Activated CD4-positive, alpha-beta T cell treated with anti-CD3 and anti-CD28 coated beads, Interleukin-2, amount 10 ng/mL, durations not matched to agents 7 days and 5 days (primary cell): ENCODE data around the gene EMC9. TPM values are rescaled to one million over a fixed set of nuclear protein-coding genes. Genes with fewer than 3 reads are reported as not detected.

Experiments
- CTCF ChIA-PET: fragments of 350-600 bp; sonication (Branson Sonifier 250); formaldehyde crosslinking; loops from one replicate; lab custom pipeline; 2021; ENCODE audit warnings: antibody characterized with exemption; lab: Charles Lee
- POLR2A ChIA-PET: fragments of 350-600 bp; sonication (Branson Sonifier 250); formaldehyde crosslinking; loops from one replicate; lab custom pipeline; 2021; ENCODE audit warnings: antibody characterized with exemption; lab: Charles Lee
- DNase-seq: peaks from one replicate; pipeline ENCODE4 v3.0.0-alpha.2; 2020
- H3K27ac Mint-ChIP-seq: one replicate; pipeline ENCODE4 v1.8.0; 2021; ENCODE audit warnings: mild to moderate bottlenecking, moderate library complexity, mixed read lengths
- H3K27me3 Mint-ChIP-seq: one replicate; pipeline ENCODE4 v1.8.0; 2021; ENCODE audit warnings: mixed read lengths
- H3K36me3 Mint-ChIP-seq: one replicate; pipeline ENCODE4 v1.8.0; 2021; ENCODE audit warnings: low read depth, mixed read lengths
- H3K4me1 Mint-ChIP-seq: one replicate; pipeline ENCODE4 v1.8.0; 2021; ENCODE audit warnings: mixed read lengths
- H3K4me3 Mint-ChIP-seq: one replicate; pipeline ENCODE4 v1.8.0; 2021; ENCODE audit warnings: mild to moderate bottlenecking, moderate library complexity, mixed read lengths
- H3K9me3 Mint-ChIP-seq: one replicate; pipeline ENCODE4 v1.8.0; 2021; ENCODE audit warnings: mixed read lengths
- total RNA-seq, 2 experiments: library from RNA; stranded (reverse); gene quantifications; one replicate each; pipeline ENCODE4 v1.2.3, GENCODE V29; 2021

Gene EMC9
- total RNA-seq, 2 experiments from 2014 or later, result 37.1 to 41.0 TPM

DNA sequence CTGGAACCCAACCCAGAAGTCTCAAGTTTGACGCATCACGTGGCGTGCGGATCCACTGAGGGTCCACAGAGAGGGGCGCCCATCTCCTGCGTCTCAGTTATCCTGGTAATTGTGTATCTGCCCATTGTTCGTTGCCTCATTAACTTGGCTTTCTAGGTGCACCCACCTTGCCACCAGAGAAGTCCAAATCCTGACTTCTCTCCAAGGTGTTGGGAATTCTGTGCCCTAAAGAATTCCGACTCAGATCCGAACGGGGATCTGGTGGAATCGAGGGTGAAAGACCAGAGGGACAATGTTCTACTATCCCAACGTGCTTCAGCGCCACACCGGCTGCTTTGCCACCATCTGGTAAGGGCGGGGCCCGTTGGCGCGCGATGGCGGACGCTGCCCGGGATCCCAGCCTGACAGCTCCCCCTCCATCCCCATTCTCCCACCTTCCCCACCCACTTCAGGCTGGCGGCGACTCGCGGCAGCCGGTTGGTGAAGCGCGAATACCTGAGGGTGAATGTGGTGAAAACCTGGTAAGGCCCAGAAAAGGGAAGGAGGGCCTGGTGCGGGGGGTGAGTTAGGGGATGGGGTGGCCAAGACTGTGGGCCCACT is 31.0 kb upstream of the EMC9 start:
- Mint-ChIP-seq H3K4me3 (peak overlapping the region; percentile 69), H3K4me1 (peaks cover 49% of the 10 kb centered on the region), H3K9me3 (no peaks in the 10 kb centered on the region), H3K27ac (no peak overlapping the region), H3K27me3 (no peaks in the 10 kb centered on the region), H3K36me3 (peaks cover 51% of the 10 kb centered on the region)
- no peak for DNase-seq
- ChIA-PET CTCF (interaction anchor here (6.2 kb wide), 1 partner anchor 10 kb away, joined by 49 read pairs; the partner anchor contains the start of gene IRF9), POLR2A (no interaction called here)

DNA sequence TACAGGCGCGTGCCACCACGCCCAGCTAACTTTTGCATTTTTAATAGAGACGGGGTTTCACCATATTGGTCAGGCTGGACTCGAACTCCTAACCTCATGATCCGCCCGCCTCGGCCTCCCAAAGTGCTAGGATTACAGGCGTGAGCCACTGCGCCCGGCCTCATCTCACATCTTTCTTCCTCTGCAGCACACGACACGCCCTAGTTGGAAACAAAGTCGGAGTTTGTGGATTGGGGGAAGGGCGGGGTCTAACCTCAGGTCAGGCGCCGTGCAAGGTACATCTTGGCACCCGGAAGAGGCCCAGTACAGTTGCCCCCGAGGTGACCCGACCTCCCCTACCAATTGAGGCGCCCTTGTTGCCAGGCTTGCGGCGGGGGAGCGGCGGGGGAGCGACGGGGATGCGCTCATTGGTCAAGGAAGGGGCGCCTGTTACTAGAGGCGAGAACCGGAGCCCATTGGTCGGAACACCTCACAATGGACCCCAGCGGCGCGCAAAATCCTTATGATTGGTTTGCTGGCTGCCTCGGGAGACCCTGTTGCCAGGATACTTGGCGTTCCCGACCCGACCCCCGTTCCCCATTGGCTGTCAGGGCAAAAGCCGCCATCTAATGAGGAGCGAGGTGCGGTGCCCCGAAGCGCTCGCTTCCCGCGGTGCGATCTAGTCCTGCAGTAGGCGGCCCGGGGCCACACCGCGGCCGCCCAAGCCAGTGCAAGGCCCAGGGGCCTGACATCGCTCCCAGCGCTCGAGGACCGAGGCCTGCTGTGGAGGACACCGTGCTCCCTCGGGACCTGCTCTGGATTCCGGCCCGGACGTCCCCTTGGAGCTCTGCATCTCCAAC is 30.2 kb upstream of the EMC9 start, which contains the start of gene REC8:
Gene REC8, plus strand, starts transcription at position 659 of the 839 bp plus-strand sequence. CDS start 473 bp downstream, outside the sequence.
- peaks cover 53% of the 10 kb centered on the region for H3K36me3 Mint-ChIP-seq

DNA sequence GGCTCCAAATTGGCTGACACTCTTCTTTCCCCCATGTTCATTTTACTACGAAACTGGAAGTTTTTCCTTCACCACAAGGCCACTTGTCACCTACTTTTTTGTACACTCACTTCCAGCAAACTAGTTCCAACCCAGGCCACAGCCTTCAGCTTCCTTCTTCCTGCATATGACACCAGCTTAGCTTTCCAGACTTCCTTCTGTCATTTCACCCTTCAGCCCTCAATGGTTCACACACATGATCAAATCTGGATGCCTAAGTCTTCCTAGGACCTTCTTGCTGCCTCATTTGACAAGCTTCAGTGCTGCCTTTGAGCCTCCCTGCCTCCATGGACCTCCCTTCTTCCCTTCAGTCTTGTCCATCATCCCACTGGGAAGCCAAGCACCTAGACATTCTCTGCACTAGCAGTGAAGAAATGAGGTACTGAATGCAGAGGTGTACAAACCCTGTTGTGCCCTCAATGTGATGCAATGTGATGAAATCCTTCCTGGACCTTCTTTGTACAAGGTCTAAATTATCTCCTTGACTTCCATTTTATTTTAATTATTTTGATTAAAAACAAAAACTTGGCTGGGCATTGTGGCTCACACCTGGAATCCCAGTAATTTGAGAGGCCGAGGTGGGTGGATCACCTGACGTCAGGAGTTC is 26.2 kb upstream of the EMC9 start:
- POLR2A ChIA-PET, result interaction anchor here (0.6 kb wide), 1 partner anchor 28 kb away, joined by 3 read pairs; the partner anchor contains the start of gene TM9SF1
- Mint-ChIP-seq H3K36me3 (peaks cover 74% of the 10 kb centered on the region), H3K4me3 (no peak overlapping the region), H3K27ac (peak overlapping the region; percentile 70), H3K9me3 (no peaks in the 10 kb centered on the region), H3K27me3 (no peaks in the 10 kb centered on the region), H3K4me1 (peaks cover 77% of the 10 kb centered on the region)
- CTCF ChIA-PET, result interaction anchor here (1.6 kb wide), 1 partner anchor 13 kb away, joined by 5 read pairs; no protein-coding TSS in a partner anchor
- DNase-seq, result no peak

More for the DNA sequence above, 30.2 kb upstream of the EMC9 start, which contains the start of gene REC8:
- Mint-ChIP-seq H3K27ac (peak within 1 kb of the TSS; percentile 86), H3K4me3 (peak within 1 kb of the TSS; percentile 69), H3K9me3 (no peaks in the 10 kb centered on the region), H3K4me1 (peaks cover 55% of the 10 kb centered on the region), H3K27me3 (no peaks in the 10 kb centered on the region)
- DNase-seq, result peak; percentile 67
- ChIA-PET POLR2A (interaction anchor here (0.6 kb wide), 1 partner anchor 9 kb away, joined by 3 read pairs; no protein-coding TSS in a partner anchor), CTCF (interaction anchor here (0.6 to 6.2 kb wide), 6 partner anchors 9 to 870 kb away, joined by 3 to 49 read pairs (median 8); partner anchors contain the start of genes EMC9, IPO4 and IRF9)

DNA sequence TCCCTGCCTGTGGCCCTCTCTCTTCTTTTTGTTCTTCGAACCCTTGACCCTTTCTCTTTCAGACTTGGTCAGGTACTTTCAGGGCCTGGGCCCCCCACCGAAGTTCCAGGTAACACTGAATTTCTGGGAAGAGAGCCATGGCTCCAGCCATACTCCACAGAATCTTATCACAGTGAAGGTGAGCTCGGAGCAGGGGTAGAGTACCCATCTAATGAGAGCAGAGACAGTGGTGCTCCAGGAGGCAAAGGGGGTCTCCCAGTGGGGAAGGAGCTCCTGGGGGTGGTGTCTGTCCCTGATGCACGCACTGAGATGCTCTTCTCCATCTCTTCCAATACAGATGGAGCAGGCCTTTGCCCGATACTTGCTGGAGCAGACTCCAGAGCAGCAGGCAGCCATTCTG is 24.4 kb upstream of the EMC9 start:
- H3K36me3 Mint-ChIP-seq, result peaks cover 82% of the 10 kb centered on the region
- ChIA-PET POLR2A (no interaction called here), CTCF (interaction anchor here (0.6 to 6.2 kb wide), 2 partner anchors 9 to 61 kb away, joined by 4 to 49 read pairs; no protein-coding TSS in a partner anchor)
- H3K9me3 Mint-ChIP-seq, result no peaks in the 10 kb centered on the region
- peaks cover 71% of the 10 kb centered on the region for H3K4me1 Mint-ChIP-seq
- no peak for DNase-seq
- no peak overlapping the region for H3K4me3 Mint-ChIP-seq
- H3K27me3 Mint-ChIP-seq, result no peaks in the 10 kb centered on the region
- no peak overlapping the region for H3K27ac Mint-ChIP-seq

DNA sequence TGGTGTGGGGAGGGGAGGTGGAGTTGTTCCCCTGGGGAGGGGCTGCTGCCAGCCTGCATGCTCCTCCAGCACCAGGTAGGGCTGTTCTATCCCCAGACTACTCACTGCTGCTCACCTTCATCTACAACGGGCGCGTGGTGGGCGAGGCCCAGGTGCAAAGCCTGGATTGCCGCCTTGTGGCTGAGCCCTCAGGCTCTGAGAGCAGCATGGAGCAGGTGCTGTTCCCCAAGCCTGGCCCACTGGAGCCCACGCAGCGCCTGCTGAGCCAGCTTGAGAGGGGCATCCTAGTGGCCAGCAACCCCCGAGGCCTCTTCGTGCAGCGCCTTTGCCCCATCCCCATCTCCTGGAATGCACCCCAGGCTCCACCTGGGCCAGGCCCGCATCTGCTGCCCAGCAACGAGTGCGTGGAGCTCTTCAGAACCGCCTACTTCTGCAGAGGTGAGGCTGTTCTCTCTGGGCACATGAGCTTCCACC is 23.2 kb upstream of the EMC9 start:
- Mint-ChIP-seq H3K27me3 (no peaks in the 10 kb centered on the region), H3K36me3 (peaks cover 84% of the 10 kb centered on the region), H3K27ac (peak overlapping the region; percentile 61), H3K9me3 (no peaks in the 10 kb centered on the region), H3K4me1 (peaks cover 75% of the 10 kb centered on the region), H3K4me3 (peak overlapping the region; percentile 5)
- CTCF ChIA-PET, result interaction anchor here (6.2 kb wide), 1 partner anchor 10 kb away, joined by 49 read pairs; no protein-coding TSS in a partner anchor
- DNase-seq, result no peak
- POLR2A ChIA-PET, result no interaction called here

DNA sequence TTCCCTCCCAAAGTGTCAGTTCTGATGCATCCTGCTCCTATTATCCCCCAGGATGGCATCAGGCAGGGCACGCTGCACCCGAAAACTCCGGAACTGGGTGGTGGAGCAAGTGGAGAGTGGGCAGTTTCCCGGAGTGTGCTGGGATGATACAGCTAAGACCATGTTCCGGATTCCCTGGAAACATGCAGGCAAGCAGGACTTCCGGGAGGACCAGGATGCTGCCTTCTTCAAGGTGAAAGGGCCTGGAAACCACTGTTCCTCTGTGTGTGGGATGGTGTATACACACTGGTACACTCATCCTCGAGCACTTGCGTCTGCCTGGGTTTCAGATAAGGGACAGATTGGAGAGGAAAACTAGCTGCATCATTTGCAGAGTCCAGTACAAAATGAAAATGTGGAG is 20.7 kb upstream of the EMC9 start:
- Mint-ChIP-seq H3K36me3 (peaks cover 87% of the 10 kb centered on the region), H3K27ac (peak overlapping the region; percentile 100), H3K9me3 (no peaks in the 10 kb centered on the region), H3K27me3 (no peaks in the 10 kb centered on the region), H3K4me1 (peaks cover 65% of the 10 kb centered on the region), H3K4me3 (peak overlapping the region; percentile 93)
- no peak for DNase-seq
- ChIA-PET POLR2A (interaction anchor here (0.7 to 3.4 kb wide), 4 partner anchors 15 to 80 kb away, joined by 5 to 25 read pairs (median 9); partner anchors contain the start of genes DCAF11, NRL, PSME2 and RNF31), CTCF (interaction anchor here (1.0 to 6.2 kb wide), 21 partner anchors 11 to 155 kb away, joined by 3 to 69 read pairs (median 12); partner anchors contain the start of genes CHMP4A, DCAF11, EMC9 and IPO4)

DNA sequence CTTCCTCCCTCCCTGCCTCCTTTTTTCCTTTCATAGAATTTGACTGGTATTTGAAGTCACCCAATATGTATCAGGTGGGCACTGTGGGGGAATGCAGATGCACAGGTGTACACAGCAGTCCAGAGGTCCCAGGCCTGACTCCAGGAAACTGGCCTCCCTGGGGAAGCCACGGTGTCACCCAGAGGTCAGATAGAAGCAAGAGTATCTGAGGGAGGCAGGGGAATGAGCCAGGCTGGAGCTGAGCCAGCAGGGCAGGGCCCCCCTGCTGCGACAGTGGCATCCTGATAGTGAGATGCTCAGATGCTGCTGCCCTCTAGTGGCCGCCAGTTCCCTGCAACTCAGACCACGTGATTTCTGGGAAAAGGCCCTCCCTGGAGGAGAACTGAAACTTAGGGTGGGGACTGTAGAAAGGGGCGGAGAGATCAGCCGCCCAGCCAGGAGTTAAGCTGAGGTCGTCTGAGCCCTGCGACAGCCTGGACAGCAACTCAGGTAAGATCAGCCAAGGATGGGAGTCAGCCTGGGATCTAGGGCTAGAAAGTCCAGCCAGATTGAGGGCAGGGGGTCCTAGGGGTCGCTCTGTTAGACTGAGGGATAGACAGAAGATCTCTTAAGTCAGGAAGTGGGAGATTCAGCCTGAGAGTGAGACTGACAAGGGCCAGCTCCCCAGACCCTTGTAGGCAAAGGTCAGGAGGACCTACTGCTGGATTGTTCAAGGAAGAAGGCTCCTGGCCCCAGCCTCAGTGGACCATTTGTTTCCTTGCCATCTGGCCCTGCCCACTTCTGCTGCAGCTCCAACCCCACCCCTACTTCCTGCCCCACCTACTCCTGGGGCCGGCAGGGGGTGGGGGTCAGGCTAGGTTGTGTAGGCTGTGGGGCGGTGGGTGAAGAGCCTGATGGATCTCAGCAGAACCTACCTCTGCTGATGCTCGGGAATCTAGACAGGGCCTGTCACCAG is 19.7 kb upstream of the EMC9 start, which contains the start of gene IRF9:
Gene IRF9, plus strand, starts transcription at position 416 of the 955 bp plus-strand sequence. CDS start 880 bp downstream, outside the sequence.
- H3K36me3 Mint-ChIP-seq, result peaks cover 85% of the 10 kb centered on the region

GRCh38 chr14:24160499-24160849 is 19.1 kb upstream of the EMC9 start:
- H3K27ac Mint-ChIP-seq, result peak overlapping the region; percentile 100
- ChIA-PET POLR2A (interaction anchor here (1.3 to 3.4 kb wide), 5 partner anchors 13 to 82 kb away, joined by 5 to 25 read pairs (median 6); partner anchors contain the start of genes DCAF11, EMC9, NRL and PSME1), CTCF (interaction anchor here (0.9 to 6.2 kb wide), 36 partner anchors 9 to 265 kb away, joined by 3 to 69 read pairs (median 7); partner anchors contain the start of genes CARMIL3, CHMP4A, CIDEB and DCAF11)
- H3K4me1 Mint-ChIP-seq, result peaks cover 54% of the 10 kb centered on the region
- H3K27me3 Mint-ChIP-seq, result no peaks in the 10 kb centered on the region
- no peak for DNase-seq
- peak overlapping the region; percentile 93 for H3K4me3 Mint-ChIP-seq
- peaks cover 84% of the 10 kb centered on the region for H3K36me3 Mint-ChIP-seq
- no peaks in the 10 kb centered on the region for H3K9me3 Mint-ChIP-seq

More for the DNA sequence above, 19.7 kb upstream of the EMC9 start, which contains the start of gene IRF9:
- peaks cover 58% of the 10 kb centered on the region for H3K4me1 Mint-ChIP-seq
- DNase-seq, result peak; percentile 98
- no peaks in the 10 kb centered on the region for H3K9me3 Mint-ChIP-seq
- peak within 1 kb of the TSS; percentile 100 for H3K27ac Mint-ChIP-seq
- H3K4me3 Mint-ChIP-seq, result peak within 1 kb of the TSS; percentile 93
- no peaks in the 10 kb centered on the region for H3K27me3 Mint-ChIP-seq
- POLR2A ChIA-PET, result interaction anchor here (1.1 to 3.4 kb wide), 6 partner anchors 14 to 81 kb away, joined by 4 to 25 read pairs (median 6); partner anchors contain the start of genes DCAF11, EMC9, NRL and PSME1
- CTCF ChIA-PET, result interaction anchor here (0.7 to 6.2 kb wide), 41 partner anchors 9 to 265 kb away, joined by 3 to 69 read pairs (median 6); partner anchors contain the start of genes CARMIL3, CHMP4A, CIDEB and DCAF11

- no peak for DNase-seq
- Mint-ChIP-seq H3K9me3 (no peaks in the 10 kb centered on the region), H3K36me3 (peaks cover 84% of the 10 kb centered on the region), H3K4me1 (peaks cover 52% of the 10 kb centered on the region), H3K4me3 (peak overlapping the region; percentile 31), H3K27ac (peak overlapping the region; percentile 100), H3K27me3 (no peaks in the 10 kb centered on the region)
- CTCF ChIA-PET, result interaction anchor here (1.1 to 6.2 kb wide), 22 partner anchors 8 to 266 kb away, joined by 3 to 69 read pairs (median 12); partner anchors contain the start of genes CIDEB, DCAF11, EMC9 and IPO4
- POLR2A ChIA-PET, result interaction anchor here (0.7 to 3.4 kb wide), 3 partner anchors 9 to 23 kb away, joined by 4 to 25 read pairs (median 6); partner anchors contain the start of genes PSME1, PSME2 and RNF31
Measured at GRCh38 chr14:24159777-24160498, 18.5 kb upstream of the EMC9 start.

DNA sequence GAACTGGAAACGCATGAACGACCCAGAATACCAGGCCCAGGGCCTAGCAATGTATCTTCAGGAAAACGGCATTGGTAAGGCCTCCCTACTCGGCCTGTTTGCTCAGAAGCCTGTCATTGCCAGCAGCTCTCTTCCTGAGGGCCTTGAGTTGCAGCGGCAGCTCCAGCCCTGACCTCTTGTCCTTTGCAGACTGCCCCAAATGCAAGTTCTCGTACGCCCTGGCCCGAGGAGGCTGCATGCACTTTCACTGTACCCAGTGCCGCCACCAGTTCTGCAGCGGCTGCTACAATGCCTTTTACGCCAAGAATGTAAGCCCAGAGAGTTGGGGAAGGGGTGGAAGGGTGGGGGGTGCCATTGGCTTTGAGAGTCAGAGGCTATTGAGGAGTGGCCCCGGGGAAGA is 15.9 kb upstream of the EMC9 start:
- ChIA-PET POLR2A (no interaction called here), CTCF (interaction anchor here (0.7 to 2.3 kb wide), 2 partner anchors 43 to 80 kb away, joined by 3 to 5 read pairs; partner anchors contain the start of genes DCAF11 and NRL)
- H3K4me1 Mint-ChIP-seq, result peaks cover 36% of the 10 kb centered on the region
- no peak for DNase-seq
- H3K9me3 Mint-ChIP-seq, result no peaks in the 10 kb centered on the region
- H3K4me3 Mint-ChIP-seq, result no peak overlapping the region
- peak overlapping the region; percentile 73 for H3K27ac Mint-ChIP-seq
- H3K36me3 Mint-ChIP-seq, result peaks cover 72% of the 10 kb centered on the region
- H3K27me3 Mint-ChIP-seq, result no peaks in the 10 kb centered on the region
